ENCODE data around the gene RPL13. TPM values are rescaled to one million over a fixed set of nuclear protein-coding genes. Genes with fewer than 3 reads are reported as not detected.

The RPL13 gene
- total and polyA plus RNA-seq, 9 of the 15 experiments (the other 6 are each of a cell fraction or from before 2014, with no cell fraction given), result 227 to 6,042 (median 1,633) TPM

- H3K4me3 ChIP-seq, result peak overlapping the region; percentile 84
- DNase-seq (ENCODE audit: extremely low read depth in 1 of 4, low spot score in 3 of 4) (peak in 1 of 4 experiments; percentile 58), ATAC-seq (no peak), FAIRE-seq (no peak)
- peaks cover 51% of the 10 kb centered on the region for H3K79me2 ChIP-seq (ENCODE audit: control insufficient read depth, insufficient read depth, low read length)
- peaks cover 42 to 62% of the 10 kb centered on the region in 2 experiments for H3K4me1 ChIP-seq (replicated peaks in 1 of 2; ENCODE audit: control insufficient read depth in 2 of 2, insufficient read depth in 2 of 2, low read length in 2 of 2)
- H3K9me1 ChIP-seq (ENCODE audit: control insufficient read depth, insufficient read depth, low read length), result peaks cover 6% of the 10 kb centered on the region
- H2AFZ ChIP-seq (ENCODE audit: low read depth, low read length), result no peak overlapping the region
- in situ Hi-C loops (cut with MboI) (no loop called here), intact Hi-C loops (cut with micrococcal nuclease) (loop anchor here (10.0 kb wide), 1 partner anchor 757 kb away; the partner anchor contains the start of gene CDT1)
- H3K4me2 ChIP-seq (ENCODE audit: insufficient read depth, low read length), result peak overlapping the region; percentile 99
- peak overlapping the region; percentile 94 for H3K27ac ChIP-seq (ENCODE audit: extremely low read depth, low read depth, low read length)
- no peaks in the 10 kb centered on the region; a peak in 1 of 5 replicates for H3K27me3 ChIP-seq (ENCODE audit: control insufficient read depth in 2 of 2, insufficient read depth in 2 of 2, low read length in 2 of 2)
- CTCF ChIA-PET (ENCODE audit: low intra/inter-chr PET ratio), result no interaction called here
- H3K9ac ChIP-seq (ENCODE audit: insufficient read depth in 1 of 2, low read depth in 2 of 2, low read length in 2 of 2), result peak overlapping the region; percentile 95 to 96
- WGBS (ENCODE audit: insufficient coverage, low coverage, missing lambda C conversion rate), result under 1% methylated on average over 23 of the region's 23 CpGs
- H4K20me1 ChIP-seq (replicated peaks; ENCODE audit: control insufficient read depth, insufficient read depth, low read length), result peaks cover 55% of the 10 kb centered on the region
- no TSS peak for BruUV-seq (replicated peaks)
- H3K9me3 ChIP-seq (replicated peaks; ENCODE audit: control insufficient read depth, insufficient read depth, low read depth, low read length), result 0 out of 2 replicates have a peak, but pooled peaks cover 2% of the 10 kb centered on the region
- H3K36me3 ChIP-seq (ENCODE audit: control insufficient read depth, insufficient read depth, low read length), result peaks cover 48% of the 10 kb centered on the region
- POLR2A ChIA-PET, result interaction anchor here (0.8 to 2.2 kb wide), 7 partner anchors 8 to 236 kb away, joined by 3 to 7 read pairs (median 3); no protein-coding TSS in a partner anchor
- TF ChIP-seq NR2C2 (CRISPR knock-in tag; IDR thresholded peaks at IDR 0.05) (no peak), NR2C2 (tag; IDR thresholded peaks at IDR 0.05) (no peak), SAP30 (IDR thresholded peaks at IDR 0.05; ENCODE audit: borderline replicate concordance, insufficient read depth, low read depth, low read length, poor library complexity, severe bottlenecking) (peak; percentile 62), NFATC3 (IDR thresholded peaks at IDR 0.05) (no peak), TCF7 (IDR thresholded peaks at IDR 0.05; ENCODE audit: borderline replicate concordance) (no peak), DACH1 (IDR thresholded peaks at IDR 0.05; ENCODE audit: partially characterized antibody) (no peak), TRIM28 (IDR thresholded peaks at IDR 0.05) (no peak), RNF219 (CRISPR knock-in tag; IDR thresholded peaks at IDR 0.05) (no peak), NR1H2 (CRISPR knock-in tag; IDR thresholded peaks at IDR 0.05) (no peak), HDAC1 (IDR thresholded peaks at IDR 0.05) (peak in 1 of 2 experiments; percentile 58; a peak in 2 of 4 replicates), NCOA1 (IDR thresholded peaks at IDR 0.05; ENCODE audit: low read depth) (no peak), RFX7 (CRISPR knock-in tag; IDR thresholded peaks at IDR 0.05) (no peak), ELF4 (CRISPR knock-in tag; IDR thresholded peaks at IDR 0.05) (no peak), ESRRA (IDR thresholded peaks at IDR 0.05; ENCODE audit: borderline replicate concordance, low read depth) (no peak), PURB (CRISPR knock-in tag; IDR thresholded peaks at IDR 0.05; ENCODE audit: low read depth) (no peak)
- TF ChIP-seq, protein P1, sequence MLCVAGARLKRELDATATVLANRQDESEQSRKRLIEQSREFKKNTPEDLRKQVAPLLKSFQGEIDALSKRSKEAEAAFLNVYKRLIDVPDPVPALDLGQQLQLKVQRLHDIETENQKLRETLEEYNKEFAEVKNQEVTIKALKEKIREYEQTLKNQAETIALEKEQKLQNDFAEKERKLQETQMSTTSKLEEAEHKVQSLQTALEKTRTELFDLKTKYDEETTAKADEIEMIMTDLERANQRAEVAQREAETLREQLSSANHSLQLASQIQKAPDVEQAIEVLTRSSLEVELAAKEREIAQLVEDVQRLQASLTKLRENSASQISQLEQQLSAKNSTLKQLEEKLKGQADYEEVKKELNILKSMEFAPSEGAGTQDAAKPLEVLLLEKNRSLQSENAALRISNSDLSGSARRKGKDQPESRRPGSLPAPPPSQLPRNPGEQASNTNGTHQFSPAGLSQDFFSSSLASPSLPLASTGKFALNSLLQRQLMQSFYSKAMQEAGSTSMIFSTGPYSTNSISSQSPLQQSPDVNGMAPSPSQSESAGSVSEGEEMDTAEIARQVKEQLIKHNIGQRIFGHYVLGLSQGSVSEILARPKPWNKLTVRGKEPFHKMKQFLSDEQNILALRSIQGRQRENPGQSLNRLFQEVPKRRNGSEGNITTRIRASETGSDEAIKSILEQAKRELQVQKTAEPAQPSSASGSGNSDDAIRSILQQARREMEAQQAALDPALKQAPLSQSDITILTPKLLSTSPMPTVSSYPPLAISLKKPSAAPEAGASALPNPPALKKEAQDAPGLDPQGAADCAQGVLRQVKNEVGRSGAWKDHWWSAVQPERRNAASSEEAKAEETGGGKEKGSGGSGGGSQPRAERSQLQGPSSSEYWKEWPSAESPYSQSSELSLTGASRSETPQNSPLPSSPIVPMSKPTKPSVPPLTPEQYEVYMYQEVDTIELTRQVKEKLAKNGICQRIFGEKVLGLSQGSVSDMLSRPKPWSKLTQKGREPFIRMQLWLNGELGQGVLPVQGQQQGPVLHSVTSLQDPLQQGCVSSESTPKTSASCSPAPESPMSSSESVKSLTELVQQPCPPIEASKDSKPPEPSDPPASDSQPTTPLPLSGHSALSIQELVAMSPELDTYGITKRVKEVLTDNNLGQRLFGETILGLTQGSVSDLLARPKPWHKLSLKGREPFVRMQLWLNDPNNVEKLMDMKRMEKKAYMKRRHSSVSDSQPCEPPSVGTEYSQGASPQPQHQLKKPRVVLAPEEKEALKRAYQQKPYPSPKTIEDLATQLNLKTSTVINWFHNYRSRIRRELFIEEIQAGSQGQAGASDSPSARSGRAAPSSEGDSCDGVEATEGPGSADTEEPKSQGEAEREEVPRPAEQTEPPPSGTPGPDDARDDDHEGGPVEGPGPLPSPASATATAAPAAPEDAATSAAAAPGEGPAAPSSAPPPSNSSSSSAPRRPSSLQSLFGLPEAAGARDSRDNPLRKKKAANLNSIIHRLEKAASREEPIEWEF (CRISPR knock-in tag; IDR thresholded peaks at IDR 0.05), result no peak
Measured at GRCh38 chr16:89561884-89562599, 1.6 kb downstream of the RPL13 start.
